HG02885 (cell line): ENCODE measurements around the gene PDK2.

ENCODE experiments used
- ATAC-seq: cut with Tn5 transposase; IDR thresholded peaks from one replicate; pipeline ENCODE4 v1.9.1; 2021; ENCODE audit warnings: mild to moderate bottlenecking; ENCODE audit not compliant: unreplicated experiment, poor library complexity

PDK2 gene

DNA sequence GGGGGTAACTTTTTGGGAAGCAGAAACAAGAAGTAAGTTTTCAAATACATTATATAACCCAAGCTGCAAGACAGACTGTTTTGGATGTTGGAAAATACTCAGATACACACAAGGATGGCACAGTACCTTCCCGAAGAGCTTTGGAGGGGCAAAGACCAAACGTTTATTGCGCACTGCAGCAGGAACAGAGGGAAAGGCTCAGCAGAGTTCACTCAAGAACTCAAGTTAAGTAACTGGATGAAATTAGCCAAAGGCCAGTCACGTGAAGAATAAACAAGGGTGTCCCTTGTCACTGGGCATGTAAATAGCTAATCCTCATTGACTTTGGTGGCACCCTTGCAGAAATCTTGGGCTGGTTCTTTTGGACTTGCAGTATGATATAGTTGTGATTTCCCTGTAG lies 2.8 kb downstream of the PDK2 start:
- ATAC-seq = no peak

DNA sequence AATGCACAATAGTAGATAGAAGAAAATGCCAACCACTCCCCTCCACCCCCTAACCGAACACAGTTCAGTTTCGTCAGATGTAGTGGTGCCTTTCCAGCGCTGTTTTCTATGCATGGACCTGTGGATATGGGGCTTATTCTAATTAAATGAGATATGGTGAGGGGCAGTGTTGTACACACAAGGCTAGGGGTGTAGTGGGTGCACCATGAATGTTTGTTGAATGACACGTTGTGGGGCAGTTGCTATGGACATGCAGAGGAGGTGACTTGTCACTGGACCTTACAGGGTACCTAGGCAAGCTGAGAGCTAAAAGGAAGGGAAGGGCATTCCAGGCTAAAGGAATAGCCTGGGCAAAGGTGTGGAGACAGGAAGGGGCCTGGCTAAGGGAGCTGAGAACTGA lies 3.4 kb downstream of the PDK2 start:
- ATAC-seq = no peak

DNA sequence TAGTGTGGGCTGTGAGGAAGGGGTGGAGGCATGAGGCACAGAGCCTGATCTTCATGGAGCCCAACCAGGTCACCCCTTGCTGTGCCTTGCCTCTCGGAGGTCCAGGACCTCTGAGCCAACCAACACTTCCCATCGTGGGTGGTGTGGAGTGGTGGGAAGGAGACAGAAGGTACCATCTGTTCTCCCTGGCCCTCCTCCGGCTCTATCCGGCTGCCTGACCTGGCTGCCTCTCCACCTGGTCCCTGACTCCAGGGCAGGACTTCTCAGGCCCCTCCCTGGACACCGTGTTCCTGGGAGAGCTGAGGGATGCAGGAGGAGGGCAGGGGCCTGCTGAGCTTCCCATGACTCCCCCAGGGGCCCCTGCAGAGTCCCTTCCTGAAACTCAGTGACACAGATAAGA lies 3.9 kb downstream of the PDK2 start:
- ATAC-seq = no peak

DNA sequence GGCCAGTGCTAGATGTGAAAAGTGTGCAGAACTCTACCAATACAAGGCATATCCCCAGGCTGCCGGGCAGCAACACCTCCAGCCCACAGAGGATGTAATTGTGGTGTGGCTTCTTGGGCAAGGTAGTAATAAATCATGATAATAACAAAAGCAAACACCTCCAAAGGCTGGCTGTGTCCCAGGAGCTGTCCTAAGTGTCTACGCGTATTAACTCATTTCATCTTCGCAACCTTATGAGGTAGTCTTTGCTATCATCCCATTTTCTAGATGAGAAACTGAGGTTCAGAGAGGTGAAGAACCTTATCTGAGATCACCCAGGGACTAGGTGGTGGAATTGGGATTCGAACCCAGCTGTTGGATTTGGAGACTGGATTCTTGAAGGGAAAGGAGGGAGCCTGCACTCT lies 5.3 kb downstream of the PDK2 start:
- no peak for ATAC-seq

DNA sequence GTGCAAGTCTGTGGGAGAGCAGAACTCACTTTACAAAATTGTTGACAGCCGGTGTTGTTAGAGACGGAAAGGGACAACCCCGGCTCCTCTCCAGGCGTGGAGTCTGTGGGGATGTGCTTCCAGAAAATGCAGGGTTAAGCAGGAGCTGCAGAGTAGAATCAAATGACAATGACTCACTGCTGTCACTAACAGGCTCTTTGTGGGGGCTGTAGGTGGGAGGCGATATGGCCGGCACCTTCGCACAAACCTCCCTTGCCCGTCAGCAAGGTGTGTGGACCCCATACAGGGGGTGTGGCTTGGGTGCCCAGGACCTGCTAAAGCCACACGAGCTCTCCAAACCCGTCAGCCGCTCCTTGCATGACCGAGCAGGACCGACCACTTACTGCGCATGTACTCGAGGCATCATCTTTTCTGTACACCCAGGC lies 5.8 kb downstream of the PDK2 start:
- ATAC-seq = no peak

DNA sequence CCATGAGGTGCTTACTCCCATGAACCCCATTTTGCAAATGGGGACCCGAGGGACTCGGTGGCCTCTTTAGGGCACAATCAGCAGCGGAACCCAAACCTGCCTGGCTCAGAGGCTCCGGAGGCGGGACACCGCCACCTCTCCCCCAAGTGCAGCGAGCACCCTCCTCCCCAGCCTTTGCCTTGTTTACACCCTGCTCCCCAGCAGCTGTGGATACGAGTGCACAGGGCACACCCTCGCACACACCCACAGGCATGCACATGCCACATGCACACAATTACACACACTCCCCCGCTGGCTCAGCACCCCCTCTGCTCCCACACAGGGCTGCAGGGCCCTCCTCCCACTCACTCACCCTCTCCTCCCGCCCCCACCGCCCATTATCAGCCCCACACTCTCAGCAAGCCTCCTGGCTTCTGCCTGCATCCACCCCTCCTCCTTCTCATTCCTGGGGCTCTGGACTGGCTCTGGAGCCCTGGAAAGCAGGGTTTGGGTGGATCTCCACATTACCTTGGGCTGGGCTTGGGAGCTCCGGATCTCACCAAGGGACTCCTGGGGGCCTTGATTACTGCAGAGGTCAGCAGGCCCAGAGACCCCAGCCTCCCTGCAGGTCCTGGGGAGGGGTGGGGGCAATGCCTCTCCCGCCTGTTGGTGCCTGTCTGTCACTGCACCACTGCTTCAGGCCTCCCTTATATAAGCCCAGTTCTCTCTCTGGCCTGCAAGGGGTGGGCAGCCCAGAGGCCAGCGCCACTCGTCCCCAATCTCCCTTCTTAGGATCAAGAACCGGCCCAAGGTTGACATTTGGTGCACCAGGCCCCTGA lies 6.4 kb downstream of the PDK2 start:
- ATAC-seq = no peak

DNA sequence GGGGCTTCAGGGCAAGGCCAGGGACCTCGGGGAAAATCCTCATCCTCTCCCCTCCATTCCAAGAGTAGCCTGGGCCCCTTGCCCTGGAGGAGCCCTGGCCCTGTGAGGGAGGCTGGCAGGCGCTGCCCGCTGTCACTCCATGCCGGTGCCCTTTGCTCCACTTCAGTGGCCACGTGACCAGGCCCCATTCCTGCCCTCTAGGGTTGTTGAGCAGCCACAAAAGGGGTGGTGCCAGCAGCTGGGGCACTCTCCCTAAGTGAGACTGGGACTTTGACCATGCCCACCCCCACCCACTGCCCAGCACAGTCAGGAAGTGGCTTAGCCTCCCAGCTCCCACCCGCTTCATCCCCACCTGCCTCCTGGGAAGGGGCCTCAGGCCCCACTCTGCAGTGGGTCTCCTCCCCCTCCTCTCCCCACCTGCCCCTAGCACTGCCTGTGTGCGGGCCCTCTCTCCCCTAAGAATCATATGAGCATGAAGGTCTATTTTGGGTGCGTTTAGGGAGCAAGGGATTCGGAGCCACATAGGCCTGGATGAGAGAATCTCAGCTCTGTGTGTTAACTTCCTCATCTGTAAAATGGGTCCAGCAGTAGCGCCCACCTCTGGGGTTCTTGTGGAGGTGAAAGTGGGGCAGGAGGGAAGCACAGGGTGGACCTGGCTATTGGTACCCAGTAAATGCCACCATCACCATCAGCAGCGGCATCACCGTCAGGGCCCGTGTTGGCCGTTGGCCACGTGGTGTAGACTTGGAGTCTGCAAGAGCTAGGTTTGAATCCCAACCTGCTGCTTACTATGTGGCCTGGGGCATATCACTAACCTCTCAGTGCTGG lies 7.2 kb downstream of the PDK2 start:
- no peak for ATAC-seq

DNA sequence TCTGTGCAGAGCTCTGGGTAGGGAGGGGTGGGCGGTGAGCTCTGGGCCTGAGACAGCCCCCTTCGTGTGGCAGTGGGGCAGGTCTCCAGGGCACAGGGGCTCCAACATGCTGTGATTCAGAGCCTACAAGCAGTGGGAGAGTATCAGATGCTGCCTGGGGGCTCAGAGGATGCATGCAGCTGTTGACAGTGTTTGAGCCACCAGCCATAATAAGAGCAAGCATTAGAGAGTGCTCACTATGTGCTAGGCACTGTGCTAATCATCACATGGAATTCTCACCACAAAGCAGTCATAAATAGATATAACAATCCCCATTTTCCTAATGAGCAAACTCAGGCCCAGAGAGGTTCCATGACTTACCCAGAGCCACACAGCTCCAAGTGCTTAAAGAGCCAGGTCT lies 8.1 kb downstream of the PDK2 start:
- ATAC-seq = no peak

DNA sequence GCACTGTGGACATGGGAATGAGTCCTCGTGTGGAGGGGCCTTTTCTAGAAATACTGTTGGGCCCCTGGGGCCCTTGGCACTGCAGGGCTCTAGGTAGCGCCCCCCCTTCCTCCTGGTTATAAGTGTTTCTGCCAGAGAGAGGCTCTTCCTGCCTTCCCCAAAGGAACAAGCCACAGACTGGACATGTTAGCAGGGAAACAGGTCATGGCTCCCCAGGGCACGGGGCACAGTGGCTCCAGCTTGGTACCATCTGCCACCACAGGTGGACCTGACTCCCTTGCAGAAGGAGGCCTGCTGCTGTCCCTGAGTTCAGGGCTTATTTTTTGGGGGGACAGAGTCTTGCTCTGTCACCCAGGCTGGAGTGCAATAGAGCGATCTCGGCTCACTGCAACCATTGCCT lies 8.8 kb downstream of the PDK2 start:
- ATAC-seq = no peak

DNA sequence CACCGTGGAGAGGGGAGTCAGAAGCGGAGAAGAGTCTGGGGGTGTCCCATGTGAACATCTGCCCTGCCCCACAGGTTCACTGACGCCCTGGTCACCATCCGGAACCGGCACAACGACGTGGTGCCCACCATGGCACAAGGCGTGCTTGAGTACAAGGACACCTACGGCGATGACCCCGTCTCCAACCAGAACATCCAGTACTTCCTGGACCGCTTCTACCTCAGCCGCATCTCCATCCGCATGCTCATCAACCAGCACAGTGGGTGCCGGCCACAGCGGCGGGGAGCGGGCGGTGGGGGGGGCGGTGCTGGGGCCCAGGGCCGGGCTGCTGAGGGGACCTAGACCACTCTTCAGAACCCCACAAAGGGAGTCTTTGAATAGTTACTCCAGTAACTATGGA lies 10.7 kb downstream of the PDK2 start:
- no peak for ATAC-seq

DNA sequence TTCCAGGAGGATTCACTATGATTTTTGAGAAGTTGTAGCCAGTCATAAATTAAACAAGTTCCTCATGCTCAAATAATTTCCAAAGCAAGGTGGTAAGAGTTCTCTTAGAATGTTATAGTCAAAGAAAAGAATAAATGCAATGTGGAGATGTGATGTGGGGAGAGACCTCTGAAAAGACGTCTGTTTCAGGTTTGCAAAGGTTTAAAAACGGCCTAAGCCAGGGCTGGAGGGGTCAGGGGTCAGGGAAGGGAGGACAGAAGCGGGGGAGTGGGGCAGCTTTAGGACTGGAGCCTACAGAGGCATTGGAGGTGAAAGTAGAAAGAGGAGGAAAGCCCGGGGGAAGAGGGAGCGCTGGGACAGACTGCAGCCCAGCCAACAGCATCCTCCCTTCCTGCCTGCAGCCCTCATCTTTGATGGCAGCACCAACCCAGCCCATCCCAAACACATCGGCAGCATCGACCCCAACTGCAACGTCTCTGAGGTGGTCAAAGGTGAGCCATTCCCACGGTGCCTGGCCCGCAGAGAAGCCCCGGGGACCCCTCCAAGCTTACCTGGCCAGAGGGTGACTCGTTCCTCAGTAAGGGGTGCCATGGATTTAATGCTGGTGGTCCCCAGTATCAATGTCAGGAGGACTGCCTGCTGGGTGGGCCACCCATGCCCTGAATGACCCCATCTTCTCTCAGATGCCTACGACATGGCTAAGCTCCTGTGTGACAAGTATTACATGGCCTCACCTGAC lies 11.4 kb downstream of the PDK2 start:
- ATAC-seq = no peak

DNA sequence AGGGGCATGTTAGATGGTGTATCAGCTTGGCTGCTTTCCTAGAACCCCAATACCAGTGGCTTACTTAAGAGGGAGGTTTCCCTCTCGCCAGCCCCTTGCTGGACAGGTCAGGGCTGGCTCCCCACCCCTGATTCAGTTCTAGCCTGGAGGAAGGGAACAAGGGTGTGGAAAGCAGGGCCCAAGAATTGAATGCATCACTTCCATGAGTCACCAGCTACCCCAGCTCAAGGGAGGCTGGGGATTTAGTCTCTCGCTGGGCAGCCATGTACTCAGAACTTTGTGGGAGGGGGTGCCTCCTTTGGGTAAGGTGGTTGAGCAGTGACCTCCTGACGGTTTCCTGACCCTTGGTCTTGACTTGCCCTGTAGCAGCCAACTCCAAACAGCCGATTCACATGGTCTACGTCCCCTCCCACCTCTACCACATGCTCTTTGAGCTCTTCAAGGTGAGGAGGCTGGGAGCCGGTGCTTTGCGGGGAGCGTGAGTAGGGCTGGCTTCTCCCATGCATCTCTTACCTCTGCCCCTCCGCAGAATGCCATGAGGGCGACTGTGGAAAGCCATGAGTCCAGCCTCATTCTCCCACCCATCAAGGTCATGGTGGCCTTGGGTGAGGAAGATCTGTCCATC lies 12.8 kb downstream of the PDK2 start:
- no peak for ATAC-seq

DNA sequence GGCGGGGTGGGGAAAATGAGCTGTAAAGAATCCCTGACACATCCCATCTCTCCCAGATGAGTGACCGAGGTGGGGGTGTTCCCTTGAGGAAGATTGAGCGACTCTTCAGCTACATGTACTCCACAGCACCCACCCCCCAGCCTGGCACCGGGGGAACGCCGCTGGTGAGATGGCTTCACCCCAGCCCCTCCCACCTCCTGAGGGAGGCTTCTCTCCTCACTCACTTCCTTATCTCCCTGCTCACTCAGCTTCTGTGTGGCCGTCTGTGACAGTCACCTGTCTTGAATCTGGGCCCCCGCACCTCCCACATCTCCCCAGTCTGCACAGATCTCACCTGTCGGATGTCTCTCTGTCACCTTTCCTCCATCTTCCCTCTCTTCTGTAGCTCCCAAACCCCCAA lies 13.4 kb downstream of the PDK2 start:
- ATAC-seq = no peak

DNA sequence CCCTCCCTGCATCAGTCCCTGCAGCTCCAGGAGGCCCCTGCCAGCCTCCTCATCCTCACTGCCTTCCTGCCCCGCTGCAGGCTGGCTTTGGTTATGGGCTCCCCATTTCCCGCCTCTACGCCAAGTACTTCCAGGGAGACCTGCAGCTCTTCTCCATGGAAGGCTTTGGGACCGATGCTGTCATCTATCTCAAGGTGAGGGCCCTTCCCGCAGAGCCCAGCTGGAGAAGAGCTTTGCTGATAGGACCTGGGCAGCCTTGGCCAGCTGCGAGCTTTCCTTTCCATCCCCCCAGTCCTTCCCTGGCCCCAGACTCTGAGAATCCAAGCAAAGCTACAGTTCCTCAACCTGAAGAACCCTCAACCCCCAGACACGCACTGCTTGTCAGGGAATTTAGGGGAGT lies 14.1 kb downstream of the PDK2 start:
- no peak for ATAC-seq

DNA sequence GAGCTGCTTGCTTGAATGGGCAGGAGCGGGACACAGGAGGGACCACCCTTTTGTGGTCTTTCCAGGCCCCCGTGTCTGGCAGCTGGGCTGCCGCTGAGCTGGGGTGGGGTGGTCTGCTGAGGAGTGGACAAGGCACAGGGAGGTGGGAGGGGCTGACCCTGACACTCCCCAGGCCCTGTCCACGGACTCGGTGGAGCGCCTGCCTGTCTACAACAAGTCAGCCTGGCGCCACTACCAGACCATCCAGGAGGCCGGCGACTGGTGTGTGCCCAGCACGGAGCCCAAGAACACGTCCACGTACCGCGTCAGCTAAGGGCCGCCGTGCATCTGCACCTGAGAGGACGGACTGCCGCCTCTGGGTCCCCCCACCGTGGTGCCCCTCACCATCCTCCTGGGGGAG lies 14.6 kb downstream of the PDK2 start:
- no peak for ATAC-seq

DNA sequence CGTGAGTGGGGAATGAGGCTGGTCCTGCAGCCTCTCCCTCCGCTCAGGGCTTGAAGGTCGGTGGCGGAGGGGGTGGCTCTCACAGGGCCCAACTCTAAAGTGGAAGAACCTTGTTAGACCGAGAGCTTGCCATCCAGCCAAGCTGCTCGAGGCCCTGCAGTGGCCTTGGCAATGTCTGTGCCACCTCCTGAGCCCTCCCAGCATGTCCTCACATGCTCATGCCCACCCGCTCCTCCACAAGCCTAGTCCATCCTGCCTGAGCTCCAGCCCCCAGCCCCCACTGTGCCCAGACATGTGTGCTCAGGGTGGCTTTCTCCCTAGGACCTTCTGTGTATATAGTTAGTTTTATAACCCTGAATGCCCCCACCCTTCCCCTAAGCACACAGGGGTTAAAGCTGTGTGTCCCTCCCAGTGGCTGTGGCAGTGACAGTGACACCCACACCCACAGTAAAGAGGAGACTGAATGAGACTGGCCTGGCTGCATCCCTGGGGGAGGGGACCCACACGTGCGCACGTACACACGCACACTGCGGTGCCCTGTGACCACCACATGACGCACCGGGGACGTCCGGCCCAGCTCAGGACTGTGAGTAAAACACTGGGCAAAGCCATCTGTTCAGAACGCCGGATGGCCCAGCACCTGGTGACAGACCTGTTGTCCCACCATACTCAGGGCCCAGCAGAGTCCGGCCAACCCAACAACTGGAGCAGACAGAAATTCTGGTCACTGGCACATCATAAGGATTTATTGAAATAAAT lies 15.6 kb downstream of the PDK2 start:
- ATAC-seq = no peak

DNA sequence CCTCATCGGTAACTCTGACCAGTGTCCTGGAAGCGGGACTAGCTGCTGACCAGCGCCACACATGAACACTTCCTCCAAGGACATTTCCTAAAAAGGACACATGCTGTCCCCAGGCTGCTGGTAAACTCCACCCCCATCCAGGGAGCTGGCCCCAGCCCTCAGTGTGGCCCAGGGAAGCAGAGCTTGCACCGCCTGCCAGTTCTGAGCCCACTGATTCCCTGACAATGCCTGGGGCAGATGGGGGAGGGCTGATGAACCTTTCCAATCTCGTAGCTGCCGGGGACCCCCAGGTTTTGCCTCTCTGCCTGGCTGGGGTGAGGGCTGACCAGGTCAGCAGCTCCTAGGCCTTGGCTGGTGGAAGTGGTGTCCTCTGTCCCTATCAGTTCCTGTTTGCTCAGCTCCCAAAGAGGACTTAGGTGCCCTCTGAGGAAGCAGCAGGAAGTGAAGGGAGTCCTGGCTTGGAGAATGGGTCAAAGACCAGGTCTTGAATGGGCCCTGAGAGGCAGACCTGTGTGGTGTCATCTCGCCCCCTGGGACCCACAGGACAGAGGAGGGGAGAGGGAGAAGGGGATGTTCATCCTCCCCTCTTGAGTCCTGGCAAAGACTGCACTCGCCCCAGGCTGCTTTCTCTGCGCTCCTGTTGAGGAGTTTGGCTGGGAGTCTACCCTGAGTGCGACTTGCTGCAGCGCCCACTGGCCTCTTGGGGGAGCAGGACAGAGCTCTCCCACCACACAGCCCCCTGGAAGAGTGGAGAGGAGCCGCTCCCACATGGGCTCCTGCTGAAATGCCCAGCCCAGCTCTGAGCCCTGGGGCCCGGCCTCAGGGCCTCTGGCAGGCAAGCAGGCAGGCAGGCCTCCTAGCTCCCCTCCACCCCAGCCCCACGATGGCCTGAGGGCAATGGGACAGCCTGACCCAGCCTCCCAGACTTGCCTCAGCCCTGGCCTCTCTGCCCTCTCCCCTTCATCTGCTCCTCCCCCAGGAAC lies 16.8 kb downstream of the PDK2 start:
- ATAC-seq = no peak

DNA sequence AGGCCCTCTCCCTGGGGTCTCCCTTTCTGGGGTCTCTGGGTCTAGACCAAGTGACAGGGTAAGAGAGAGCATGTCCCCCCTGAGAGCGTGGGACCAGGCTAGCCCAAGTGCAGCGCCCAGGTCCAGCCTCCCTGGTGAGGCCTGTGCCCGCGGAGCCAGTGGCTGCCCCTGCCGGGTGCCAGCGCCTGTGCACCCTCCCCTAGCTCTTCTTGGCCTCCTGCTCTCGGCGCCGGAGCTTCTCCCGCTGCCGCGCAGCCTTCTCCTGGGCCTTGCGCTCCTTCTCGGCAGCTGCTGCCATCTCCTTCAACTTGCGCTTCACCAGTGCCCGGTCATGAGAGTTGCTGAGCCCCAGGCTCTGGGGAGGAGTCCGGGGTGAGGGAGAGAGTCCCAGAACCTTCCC lies 17.5 kb downstream of the PDK2 start:
- ATAC-seq = no peak
